KOPT-K1 (cell line): ENCODE measurements around the gene CFAP46.

Experiments
- H3K27ac ChIP-seq: fragments of 200-600 bp; sonication (generic); 2 replicates; pipeline ENCODE4 v1.5.1; 2016; ENCODE audit warnings: antibody characterized with exemption, mild to moderate bottlenecking, low read depth, low read length; ENCODE audit not compliant: poor library complexity, severe bottlenecking
- H3K36me3 ChIP-seq: fragments of 200-600 bp; sonication (generic); 2 replicates; pipeline ENCODE4 v1.5.1; 2017; ENCODE audit warnings: antibody characterized with exemption, mild to moderate bottlenecking, low read length, moderate library complexity; ENCODE audit not compliant: insufficient read depth
- H3K9me3 ChIP-seq: fragments of 200-600 bp; sonication (generic); 2 replicates; pipeline ENCODE4 v1.5.1; 2017; ENCODE audit warnings: antibody characterized with exemption, low read length, mild to moderate bottlenecking; ENCODE audit not compliant: insufficient read depth, poor library complexity, severe bottlenecking

Gene CFAP46

GRCh38 chr10:132942101-132943057 lies at the start of gene CFAP46:
Gene CFAP46 (minus strand): TSS chr10:132942570. CDS start chr10:132942484, 86 bp downstream.
- H3K9me3 ChIP-seq: no peaks in the 10 kb centered on the region
- no peak within 1 kb of the TSS for H3K27ac ChIP-seq
- H3K36me3 ChIP-seq: no peaks in the 10 kb centered on the region

GRCh38 chr10:132991706-132992432 lies 49.5 kb upstream of the CFAP46 start:
- no peaks in the 10 kb centered on the region for H3K36me3 ChIP-seq
- no peak overlapping the region for H3K27ac ChIP-seq
- H3K9me3 ChIP-seq: no peaks in the 10 kb centered on the region

- no peaks in the 10 kb centered on the region for H3K9me3 ChIP-seq
- H3K27ac ChIP-seq: no peak overlapping the region
- H3K36me3 ChIP-seq: no peaks in the 10 kb centered on the region
Observed at GRCh38 chr10:132990684-132991545, 48.5 kb upstream of the CFAP46 start.

DNA sequence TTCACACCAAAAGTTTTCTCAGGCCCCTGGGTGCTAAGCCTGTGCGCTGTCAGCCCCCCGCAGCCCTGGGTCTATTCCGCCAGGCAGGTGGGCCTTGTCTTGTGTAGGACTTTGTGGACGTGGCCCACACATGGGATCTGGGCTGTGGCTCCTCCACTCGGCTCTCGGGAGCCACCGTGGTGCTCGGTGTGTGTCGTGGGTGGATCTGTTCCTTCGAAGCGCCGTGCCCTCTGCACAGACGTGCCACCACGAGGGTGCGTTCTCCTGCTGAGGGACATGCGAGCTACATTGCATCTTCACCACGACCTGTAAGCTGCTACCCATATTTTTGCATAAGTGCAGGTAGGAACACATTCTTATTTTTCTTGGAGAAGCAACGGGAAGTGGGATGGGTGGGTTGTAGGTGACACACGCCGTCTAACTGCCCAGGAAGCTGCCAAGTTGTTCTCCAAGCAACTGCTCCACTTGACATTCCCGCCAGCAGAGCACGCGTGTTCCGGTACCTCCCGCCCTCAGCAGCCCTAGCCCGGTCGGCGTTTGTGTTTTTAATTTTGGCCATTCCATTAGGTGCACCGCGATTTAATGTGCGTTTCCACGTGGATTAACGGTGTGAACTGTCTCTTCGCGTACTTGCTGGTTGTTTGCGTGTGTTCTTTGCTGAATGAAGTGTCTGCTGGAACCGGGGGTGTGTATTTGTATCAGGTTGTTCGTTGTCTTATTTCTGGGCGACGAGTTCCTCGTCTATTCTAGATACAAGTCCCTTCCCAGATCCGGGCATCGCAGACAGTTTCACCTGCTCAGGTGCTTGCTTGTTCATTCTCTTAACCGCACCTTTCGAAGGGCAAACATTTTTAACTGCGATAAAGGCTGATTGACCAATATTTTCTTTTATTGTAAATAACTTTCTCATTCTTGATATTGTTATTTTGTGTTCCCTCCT lies 47.4 kb upstream of the CFAP46 start:
- Histone ChIP-seq H3K36me3 (no peaks in the 10 kb centered on the region), H3K27ac (no peak overlapping the region), H3K9me3 (no peaks in the 10 kb centered on the region)

DNA sequence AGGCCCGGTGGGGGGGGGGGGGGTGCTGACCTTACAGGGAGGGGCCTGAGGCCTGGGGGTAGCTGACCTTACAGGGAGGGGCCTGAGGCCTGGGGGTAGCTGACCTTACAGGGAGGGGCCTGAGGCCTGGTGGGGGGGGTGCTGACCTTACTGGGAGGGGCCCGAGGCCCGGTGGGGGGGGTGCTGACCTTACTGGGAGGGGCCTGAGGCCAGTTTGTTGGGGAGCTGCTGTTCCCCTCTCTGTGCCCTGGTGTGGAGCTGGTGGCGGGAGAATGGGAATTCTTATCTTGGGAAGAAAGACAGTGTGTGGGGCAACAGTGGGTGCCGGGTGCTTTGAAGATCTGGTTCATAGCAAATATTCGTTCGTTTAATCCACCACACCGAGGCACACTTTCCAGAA lies 46.6 kb upstream of the CFAP46 start:
- Histone ChIP-seq H3K9me3 (no peaks in the 10 kb centered on the region), H3K27ac (no peak overlapping the region), H3K36me3 (no peaks in the 10 kb centered on the region)

DNA sequence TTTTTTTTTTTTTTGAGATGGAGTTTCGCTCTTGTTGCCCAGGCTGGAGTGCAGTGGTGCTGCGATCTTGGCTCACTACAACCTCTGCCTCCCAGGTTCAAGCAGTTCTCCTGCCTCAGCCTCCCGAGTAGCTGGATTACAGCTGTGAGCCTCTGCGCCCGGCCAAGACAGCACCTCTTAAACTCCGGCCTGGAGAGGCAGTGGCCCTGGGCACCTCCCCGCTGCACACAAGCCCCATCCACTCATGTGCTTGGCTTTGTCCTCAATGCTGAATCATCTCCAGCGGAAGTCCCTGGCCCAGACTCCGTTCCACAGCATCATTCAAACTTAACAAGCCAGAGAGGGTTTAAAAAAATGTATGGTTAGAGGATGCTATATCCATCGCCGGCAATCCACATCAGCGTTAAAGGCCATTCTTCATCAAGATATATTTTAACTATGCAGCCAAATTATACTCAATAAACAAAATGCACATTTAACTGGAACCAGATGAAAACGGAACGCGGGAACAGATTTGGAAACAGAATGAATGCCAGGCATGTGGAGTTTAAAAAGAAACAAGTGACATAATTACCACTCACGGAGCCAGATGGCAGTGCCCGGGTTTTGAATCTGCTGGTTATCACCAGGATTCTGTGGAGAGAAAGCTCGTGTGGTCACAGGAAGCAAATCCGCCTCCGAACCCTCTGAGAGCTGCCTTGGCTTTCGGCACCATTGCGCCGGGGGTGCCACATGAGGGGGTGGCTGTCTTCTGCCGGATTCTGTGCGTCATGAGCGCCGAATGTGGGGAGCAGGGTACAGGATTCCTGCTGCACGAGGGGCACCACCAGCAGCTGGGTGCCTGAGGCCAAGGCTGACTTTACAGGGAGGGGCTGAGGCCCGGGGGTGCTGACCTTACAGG lies 45.6 kb upstream of the CFAP46 start:
- Histone ChIP-seq H3K27ac (no peak overlapping the region), H3K36me3 (no peaks in the 10 kb centered on the region), H3K9me3 (no peaks in the 10 kb centered on the region)

- H3K9me3 ChIP-seq: no peaks in the 10 kb centered on the region
- no peaks in the 10 kb centered on the region for H3K36me3 ChIP-seq
- no peak overlapping the region for H3K27ac ChIP-seq
Observed at GRCh38 chr10:132986978-132987377, 44.6 kb upstream of the CFAP46 start.

DNA sequence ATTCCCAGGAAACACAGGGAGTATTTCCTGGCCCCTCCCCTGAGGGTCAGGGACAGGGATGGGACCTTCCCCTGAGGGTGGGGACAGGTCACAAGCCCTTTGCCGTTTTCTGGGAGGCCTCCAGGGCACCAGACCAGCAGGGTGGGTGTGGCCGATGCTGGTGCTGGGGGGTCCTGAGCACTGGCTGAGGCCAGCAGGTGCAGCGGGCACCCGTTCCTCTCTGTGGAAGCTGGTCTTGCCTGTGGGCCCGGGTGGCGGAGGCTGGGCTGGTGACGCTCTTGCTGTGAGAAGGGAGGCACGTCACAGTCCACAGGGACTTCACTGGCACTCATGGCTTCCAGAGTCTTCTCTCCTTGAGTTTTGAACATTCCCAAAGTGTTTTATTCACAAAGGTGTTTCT lies 44.2 kb upstream of the CFAP46 start:
- H3K27ac ChIP-seq: no peak overlapping the region
- no peaks in the 10 kb centered on the region for H3K36me3 ChIP-seq
- no peaks in the 10 kb centered on the region for H3K9me3 ChIP-seq

GRCh38 chr10:132986076-132986475 lies 43.7 kb upstream of the CFAP46 start:
- no peaks in the 10 kb centered on the region for H3K9me3 ChIP-seq
- H3K36me3 ChIP-seq: no peaks in the 10 kb centered on the region
- no peak overlapping the region for H3K27ac ChIP-seq

- Histone ChIP-seq H3K9me3 (no peaks in the 10 kb centered on the region), H3K36me3 (no peaks in the 10 kb centered on the region), H3K27ac (no peak overlapping the region)
Observed at GRCh38 chr10:132985546-132985900, 43.2 kb upstream of the CFAP46 start.

DNA sequence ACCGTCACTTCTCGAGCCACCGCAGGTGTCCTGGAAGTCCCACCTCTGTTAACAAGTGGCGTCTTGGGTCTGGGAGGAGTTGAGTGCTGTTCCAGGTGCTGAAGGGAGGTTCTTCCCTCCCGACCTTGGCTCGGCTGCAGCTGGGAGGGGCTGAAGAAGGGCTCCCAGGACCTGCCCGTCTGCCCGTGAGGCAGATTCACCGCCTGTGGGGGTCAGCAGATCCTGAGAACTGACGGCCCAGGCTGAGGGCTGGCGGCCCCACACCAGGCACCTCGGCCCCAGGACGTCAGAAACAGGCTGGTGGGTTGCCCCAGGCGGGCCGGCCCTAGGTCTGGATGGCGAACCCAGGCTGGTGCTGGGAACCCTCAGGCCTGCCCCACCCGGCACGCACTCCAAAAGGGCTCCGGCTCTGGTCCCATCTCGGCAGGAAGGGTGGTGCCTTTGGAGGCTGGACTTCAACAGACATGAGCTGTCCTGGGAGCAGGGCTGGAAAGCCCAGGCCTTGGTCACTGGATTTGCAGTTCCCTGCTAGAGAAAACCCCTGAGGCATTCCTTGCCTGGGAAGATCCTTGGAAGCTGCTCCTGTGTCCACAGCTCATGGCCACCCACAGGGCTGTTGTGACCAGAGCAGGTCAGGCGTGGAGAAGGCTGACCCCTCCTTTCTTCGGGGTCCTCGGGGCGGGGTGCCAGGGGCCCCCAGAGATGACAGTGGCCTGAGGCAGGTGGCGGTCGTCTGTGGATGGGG lies 42.6 kb upstream of the CFAP46 start:
- no peaks in the 10 kb centered on the region for H3K9me3 ChIP-seq

GRCh38 chr10:132984008-132984295 lies 41.6 kb upstream of the CFAP46 start:
- H3K27ac ChIP-seq: no peak overlapping the region
- no peaks in the 10 kb centered on the region for H3K9me3 ChIP-seq
- no peaks in the 10 kb centered on the region for H3K36me3 ChIP-seq

More for the DNA sequence above, 42.6 kb upstream of the CFAP46 start:
- Histone ChIP-seq H3K27ac (no peak overlapping the region), H3K36me3 (no peaks in the 10 kb centered on the region)
